Spleen (tissue), 11 donors: Measurements from ENCODE around the gene EDIL3. TPM values are rescaled to one million over a fixed set of nuclear protein-coding genes. Genes with fewer than 3 reads are reported as not detected.

Source experiments
- DNase-seq: peaks from one replicate; pipeline ENCODE4 v3.0.0-alpha.2; 2020
- H3K27ac ChIP-seq, 8 donors: fragments of 200-600 bp; sonication (generic) in 7 of 8; 1 replicate in 4 of 8; 2 replicates in 4 of 8; pipeline versions ENCODE4 v1.5.0 to v1.8.0; 2016 to 2021; ENCODE audit warnings: inconsistent platforms in 4 of 8, mild to moderate bottlenecking in 4 of 8, moderate library complexity in 1 of 8
- H3K27me3 ChIP-seq, 7 donors: fragments of 200-600 bp; sonication (generic) in 6 of 7; replicated peaks in 1 of 7; 1 replicate in 4 of 7; 2 replicates in 3 of 7; pipeline versions ENCODE4 v1.5.0 to v1.8.0; 2016 to 2021; ENCODE audit warnings: inconsistent platforms in 3 of 7, mild to moderate bottlenecking in 1 of 7
- H3K36me3 ChIP-seq, 6 donors: fragments of 200-600 bp; sonication (generic) in 5 of 6; 1 replicate in 4 of 6; 2 replicates in 2 of 6; pipeline versions ENCODE4 v1.5.0 to v1.8.0; 2016 to 2021; ENCODE audit warnings: inconsistent platforms in 2 of 6
- H3K4me1 ChIP-seq, 6 donors: fragments of 200-600 bp; sonication (generic) in 5 of 6; 1 replicate in 3 of 6; 2 replicates in 3 of 6; pipeline versions ENCODE4 v1.5.0 to v1.8.0; 2016 to 2021; ENCODE audit warnings: inconsistent platforms in 3 of 6
- H3K4me3 ChIP-seq, 8 donors: fragments of 200-600 bp; sonication (generic) in 7 of 8; 1 replicate in 4 of 8; 2 replicates in 4 of 8; pipeline versions ENCODE4 v1.5.0 to v1.8.0; 2016 to 2021; ENCODE audit warnings: inconsistent platforms in 4 of 8, mild to moderate bottlenecking in 4 of 8, moderate library complexity in 2 of 8
- H3K9me3 ChIP-seq, 8 donors: fragments of 200-600 bp; sonication (generic) in 7 of 8; 1 replicate in 4 of 8; 2 replicates in 4 of 8; pipeline versions ENCODE4 v1.5.0 to v1.8.0; 2016 to 2021; ENCODE audit warnings: inconsistent platforms in 4 of 8
- CTCF ChIP-seq, 11 experiments: fragments of 200-600 bp in 7 of 11; fragments of 450-650 bp in 4 of 11; sonication (generic) in 4 of 11; IDR thresholded peaks in 8 of 11; conservative IDR thresholded peaks in 3 of 11; 1 replicate in 7 of 11; 2 replicates in 4 of 11; pipeline versions ENCODE4 v1.4.0 to v1.8.0; 2016 to 2021; ENCODE audit warnings: antibody characterized with exemption in 11 of 11, inconsistent platforms in 4 of 11, mild to moderate bottlenecking in 1 of 11
- POLR2A ChIP-seq, 3 donors: fragments of 450-650 bp; IDR thresholded peaks; one replicate each; pipeline ENCODE4 v1.5.1; 2017; ENCODE audit warnings: antibody characterized with exemption in 3 of 3, mild to moderate bottlenecking in 1 of 3
- POLR2AphosphoS5 ChIP-seq, 3 donors: sonication (generic); formaldehyde crosslinking; IDR thresholded peaks; one replicate each; pipeline ENCODE4 v1.5.1; 2017; ENCODE audit warnings: antibody characterized with exemption in 3 of 3
- WGBS, 5 donors: extraction: QIAGEN DNeasy Blood & Tissue Kit in 3 of 5; methylation state at CpG; one replicate each; pipeline versions ENCODE4 v1.1.5 to v1.1.7; 2013 to 2018; 5-methylcytosine and 5-hydroxymethylcytosine counted together
- intact Hi-C: fragments of 100-400 bp; cut with DNase I; formaldehyde crosslinking; loops from one replicate; pipeline ENCODE4 v1.15.0; 2023; ENCODE audit warnings: low total_unique reads
- polyA plus RNA-seq, 3 donors: library from polyadenylated mRNA; stranded (reverse); fragments of 200-250 nt; gene quantifications; one replicate each; pipeline ENCODE4 v1.2.1, GENCODE V29; 2013
- total RNA-seq, 7 donors: library from RNA; depleted of rRNA in 3 of 7; stranded (reverse); fragments of >200 nt in 3 of 7; fragmentation: NEBNext Ultra II Directional in 4 of 7; extraction: Animal tissue kit (Norgen Biotek cat#: 25700) in 4 of 7; gene quantifications; one replicate each; pipeline versions ENCODE4 v1.1.0 to v1.2.1, GENCODE V29; 2016 to 2021
- donor health status: healthy with polysubstance abuse.
- donor health status: DM: no; HTN: no; CAD: no; lungs with moderate emphysema.
- donor health status: DM: no; HTN: no; CAD: no.
- donor health status: Bipolar disorder and iron deficiency.
- donor health status: healthy.
- donor health status: DM: no; HTN: no; CAD: no.
- donor health status: DM: yes; HTN: yes; CAD: no.

Gene EDIL3
- total and polyA plus RNA-seq, 10 donors = 0.61 to 2.9 (median 2.1) TPM

DNA sequence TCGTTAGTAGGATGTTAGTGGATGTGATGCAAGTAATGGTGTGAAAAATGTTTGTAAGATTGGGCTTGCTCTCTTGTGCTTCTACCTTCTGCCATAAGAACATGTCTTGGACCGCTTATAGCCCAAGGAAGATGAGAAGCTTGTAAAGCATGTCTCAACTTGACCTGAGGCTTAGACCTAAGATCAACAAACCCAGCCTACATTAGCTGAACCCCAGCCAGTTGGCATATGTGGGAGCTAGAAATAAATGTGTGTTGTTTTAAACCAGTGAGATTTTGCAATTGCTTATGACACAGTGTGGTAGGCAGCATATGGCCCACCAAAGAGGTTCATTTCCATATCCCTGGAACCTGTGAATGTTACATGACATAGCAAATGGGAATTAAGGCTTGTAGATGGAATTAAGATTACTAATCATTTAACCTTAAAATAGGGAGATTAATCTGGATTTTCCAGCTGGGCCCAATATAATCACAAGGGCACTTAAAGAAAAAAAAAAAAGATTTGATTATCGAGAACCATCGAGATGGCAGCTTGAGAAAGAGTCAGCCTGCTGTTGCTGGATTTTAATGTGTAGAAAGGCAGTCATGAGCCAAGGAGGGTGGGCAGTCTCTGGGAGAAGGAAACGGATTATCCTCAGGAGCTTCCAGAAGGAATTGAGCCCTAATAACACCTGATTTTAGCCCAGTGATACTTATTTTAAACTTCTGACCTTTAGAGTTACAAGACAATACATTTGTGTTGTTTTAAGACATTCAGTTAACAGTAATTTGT lies 27.3 kb upstream of the EDIL3 start:
- H3K27ac ChIP-seq = no peak overlapping the region
- H3K4me1 ChIP-seq = no peaks in the 10 kb centered on the region
- WGBS, 5 donors = 72 to 95% (median 88%) methylated on average over 5 of the region's 5 CpGs
- TF ChIP-seq POLR2AphosphoS5 (IDR thresholded peaks at IDR 0.05) = no peak
- no peak for TF ChIP-seq CTCF (IDR thresholded peaks at IDR 0.05 in 8 of 11, conservative IDR thresholded peaks at IDR 0.05 in 3 of 11)
- TF ChIP-seq POLR2A (IDR thresholded peaks at IDR 0.05) = no peak
- H3K4me3 ChIP-seq = no peak overlapping the region
- DNase-seq = no peak
- intact Hi-C loops = no loop called here
- H3K9me3 ChIP-seq = peaks cover 0 to 12% (median 0%) of the 10 kb centered on the region in 8 donors
- H3K27me3 ChIP-seq = no peaks in the 10 kb centered on the region
- H3K36me3 ChIP-seq = no peaks in the 10 kb centered on the region

- Histone ChIP-seq H3K27me3 (no peaks in the 10 kb centered on the region), H3K36me3 (no peaks in the 10 kb centered on the region), H3K4me1 (no peaks in the 10 kb centered on the region), H3K27ac (no peak overlapping the region), H3K4me3 (no peak overlapping the region), H3K9me3 (no peaks in the 10 kb centered on the region)
- TF ChIP-seq CTCF (IDR thresholded peaks at IDR 0.05 in 8 of 11, conservative IDR thresholded peaks at IDR 0.05 in 3 of 11) = no peak
- DNase-seq = no peak
- intact Hi-C loops = no loop called here
- 83 to 94% (median 84%) methylated on average over 1 of the region's 1 CpG for WGBS, 5 donors
Observed at GRCh38 chr5:84406111-84406510, 21.4 kb upstream of the EDIL3 start.

DNA sequence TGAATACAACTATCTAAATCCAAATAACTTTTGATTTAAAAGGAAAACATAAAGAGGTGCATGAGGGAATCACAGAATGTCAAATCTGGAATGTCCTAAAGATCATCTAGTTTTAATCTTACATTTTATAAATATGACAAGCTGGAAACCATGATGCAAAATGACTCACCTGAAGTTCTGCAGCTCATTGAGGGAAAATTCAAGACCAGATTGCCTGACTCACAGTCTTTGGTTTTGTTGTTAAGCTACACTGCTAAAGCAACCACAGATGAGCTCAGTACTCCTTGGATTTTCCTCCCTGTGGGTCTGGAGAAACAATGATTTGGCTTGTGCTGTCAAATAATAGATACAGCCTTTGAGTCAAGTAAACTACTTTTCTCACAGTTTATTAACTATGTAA lies 19.1 kb upstream of the EDIL3 start:
- TF ChIP-seq POLR2A (IDR thresholded peaks at IDR 0.05) (no peak), POLR2AphosphoS5 (IDR thresholded peaks at IDR 0.05) (no peak), CTCF (IDR thresholded peaks at IDR 0.05 in 8 of 11, conservative IDR thresholded peaks at IDR 0.05 in 3 of 11) (no peak)

DNA sequence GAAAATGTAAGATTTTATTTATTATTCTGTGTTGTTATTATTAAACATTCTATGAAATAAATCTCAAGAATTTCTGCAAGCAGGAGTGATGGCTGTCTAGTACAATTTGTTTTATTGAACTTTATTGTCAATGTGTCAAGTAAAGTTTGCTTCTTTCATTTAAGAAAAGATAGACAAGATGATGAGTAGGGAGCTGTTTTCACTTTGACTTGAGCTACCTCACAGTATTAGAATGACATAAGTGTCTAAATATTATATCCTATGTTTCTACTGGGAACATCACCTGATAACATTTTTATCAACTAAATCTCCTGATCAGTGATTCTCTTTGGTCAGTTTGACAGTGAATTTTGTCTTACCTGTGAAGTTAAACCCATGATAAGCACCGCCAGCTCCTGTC lies 12.7 kb upstream of the EDIL3 start:
- WGBS, 5 donors = 83 to 94% (median 93%) methylated on average over 1 of the region's 1 CpG
- Histone ChIP-seq H3K27me3 (no peaks in the 10 kb centered on the region), H3K27ac (no peak overlapping the region), H3K4me1 (no peaks in the 10 kb centered on the region), H3K4me3 (no peak overlapping the region), H3K9me3 (no peaks in the 10 kb centered on the region), H3K36me3 (no peaks in the 10 kb centered on the region)
- TF ChIP-seq POLR2A (IDR thresholded peaks at IDR 0.05) (no peak), CTCF (IDR thresholded peaks at IDR 0.05 in 8 of 11, conservative IDR thresholded peaks at IDR 0.05 in 3 of 11) (no peak), POLR2AphosphoS5 (IDR thresholded peaks at IDR 0.05) (no peak)
- no peak for DNase-seq
- intact Hi-C loops = no loop called here

More for the DNA sequence above, 19.1 kb upstream of the EDIL3 start:
- Histone ChIP-seq H3K4me3 (no peak overlapping the region), H3K9me3 (no peaks in the 10 kb centered on the region), H3K4me1 (no peaks in the 10 kb centered on the region), H3K36me3 (no peaks in the 10 kb centered on the region), H3K27me3 (no peaks in the 10 kb centered on the region), H3K27ac (no peak overlapping the region)
- intact Hi-C loops = no loop called here
- no peak for DNase-seq
